Mesenchymal stem cell (in vitro differentiated cells and primary cell): ENCODE results near the gene FOXJ3.

Experiments
- DNase-seq: peaks from one replicate; pipeline ENCODE4 v3.0.0-alpha.2; 2013
- H2AFZ ChIP-seq: one replicate; pipeline ENCODE4 v1.6.1; 2013; ENCODE audit warnings: low read depth, mild to moderate bottlenecking, control low read depth, inconsistent platforms, low read length, moderate library complexity
- H2AK5ac ChIP-seq: 2 replicates; pipeline ENCODE4 v1.6.1; 2013; ENCODE audit warnings: low read length, moderate library complexity, mild to moderate bottlenecking, inconsistent platforms; ENCODE audit not compliant: severe bottlenecking
- H2BK120ac ChIP-seq: one replicate; pipeline ENCODE4 v1.6.1; 2013; ENCODE audit warnings: low read depth, mild to moderate bottlenecking, inconsistent platforms, low read length, moderate library complexity
- H2BK12ac ChIP-seq, 2 experiments: one replicate each; pipeline ENCODE4 v1.6.1; 2013; ENCODE audit warnings: inconsistent platforms in 2 of 2, low read length in 2 of 2, mild to moderate bottlenecking in 2 of 2, moderate library complexity in 2 of 2, control low read depth in 1 of 2
- H2BK15ac ChIP-seq: one replicate; pipeline ENCODE4 v1.6.1; 2013; ENCODE audit warnings: mild to moderate bottlenecking, low read depth, inconsistent platforms; ENCODE audit not compliant: poor library complexity, severe bottlenecking
- H2BK5ac ChIP-seq: 2 replicates; pipeline ENCODE4 v1.6.1; 2013; ENCODE audit warnings: low read depth, mild to moderate bottlenecking, low read length, control low read depth, inconsistent platforms; ENCODE audit not compliant: poor library complexity, severe bottlenecking
- H3K14ac ChIP-seq, 2 experiments: one replicate each; pipeline ENCODE4 v1.6.1; 2013; ENCODE audit warnings: inconsistent platforms in 2 of 2, low read length in 2 of 2, control low read depth in 1 of 2, mild to moderate bottlenecking in 1 of 2, moderate library complexity in 1 of 2
- H3K18ac ChIP-seq, 2 experiments: one replicate each; pipeline ENCODE4 v1.6.1; 2013; ENCODE audit warnings: inconsistent platforms in 2 of 2, low read length in 2 of 2, control low read depth in 1 of 2, low read depth in 1 of 2, mild to moderate bottlenecking in 1 of 2
- H3K23ac ChIP-seq, 2 experiments: one replicate each; pipeline ENCODE4 v1.6.1; 2013; ENCODE audit warnings: inconsistent platforms in 2 of 2, low read length in 2 of 2, mild to moderate bottlenecking in 2 of 2, moderate library complexity in 2 of 2, control low read depth in 1 of 2
- H3K27ac ChIP-seq: 2 replicates; pipeline ENCODE4 v1.5.1; 2013; ENCODE audit warnings: mild to moderate bottlenecking, moderate library complexity, low read length, control low read depth, inconsistent platforms; ENCODE audit not compliant: poor library complexity, severe bottlenecking
- H3K27me3 ChIP-seq, 2 experiments: 2 replicates each; pipeline versions ENCODE4 v1.6.1 to v1.7.0; 2013; ENCODE audit warnings: low read length in 2 of 2, mild to moderate bottlenecking in 2 of 2, moderate library complexity in 2 of 2, control low read depth in 1 of 2, inconsistent platforms in 1 of 2; ENCODE audit not compliant: control insufficient read depth in 1 of 2, insufficient read depth in 1 of 2
- H3K36me3 ChIP-seq, 2 experiments: 2 replicates each; pipeline versions ENCODE4 v1.6.1 to v1.7.0; 2013; ENCODE audit warnings: low read length in 2 of 2, control low read depth in 1 of 2, inconsistent platforms in 1 of 2, low read depth in 1 of 2, mild to moderate bottlenecking in 1 of 2; ENCODE audit not compliant: insufficient read depth in 2 of 2, control insufficient read depth in 1 of 2
- H3K4ac ChIP-seq, 2 experiments: one replicate each; pipeline ENCODE4 v1.6.1; 2013; ENCODE audit warnings: inconsistent platforms in 2 of 2, low read length in 2 of 2, mild to moderate bottlenecking in 2 of 2, moderate library complexity in 2 of 2, control low read depth in 1 of 2, low read depth in 1 of 2
- H3K4me1 ChIP-seq: 2 replicates; pipeline ENCODE4 v1.6.1; 2013; ENCODE audit warnings: low read depth, low read length, control low read depth; ENCODE audit not compliant: control insufficient read depth, insufficient read depth
- H3K4me2 ChIP-seq: 2 replicates; pipeline ENCODE4 v1.6.1; 2013; ENCODE audit warnings: low read length, mild to moderate bottlenecking, inconsistent platforms; ENCODE audit not compliant: poor library complexity, severe bottlenecking
- H3K4me3 ChIP-seq, 2 experiments: 2 replicates each; pipeline versions ENCODE4 v1.5.1 to v1.7.0; 2013; ENCODE audit warnings: low read length in 2 of 2, mild to moderate bottlenecking in 2 of 2, control low read depth in 1 of 2, low read depth in 1 of 2; ENCODE audit not compliant: insufficient read depth in 1 of 2
- H3K79me1 ChIP-seq: replicated peaks from 2 replicates; pipeline ENCODE4 v1.6.1; 2013; ENCODE audit warnings: mild to moderate bottlenecking, control low read depth, low read length, inconsistent platforms; ENCODE audit not compliant: poor library complexity, severe bottlenecking
- H3K9ac ChIP-seq: 2 replicates; pipeline ENCODE4 v1.7.0; 2013; ENCODE audit warnings: mild to moderate bottlenecking, low read length, moderate library complexity
- H3K9me3 ChIP-seq: 2 replicates; pipeline ENCODE4 v1.7.0; 2013; ENCODE audit warnings: mild to moderate bottlenecking, low read length; ENCODE audit not compliant: control insufficient read depth
- H4K8ac ChIP-seq: one replicate; pipeline ENCODE4 v1.6.1; 2013; ENCODE audit warnings: inconsistent platforms, mild to moderate bottlenecking, low read length, moderate library complexity
- H4K91ac ChIP-seq: one replicate; pipeline ENCODE4 v1.6.1; 2013; ENCODE audit warnings: mild to moderate bottlenecking, low read length, inconsistent platforms
- WGBS: methylation state at CpG from one replicate; pipeline ENCODE4 v1.1.7; 2013; ENCODE audit warnings: mixed read lengths; 5-methylcytosine and 5-hydroxymethylcytosine counted together

The FOXJ3 gene

GRCh38 chr1:42183957-42184268 lies 151.1 kb downstream of the FOXJ3 start:
- no peak overlapping the region for H3K9ac ChIP-seq
- H3K23ac ChIP-seq: no peak overlapping the region
- DNase-seq: no peak
- H2BK12ac ChIP-seq: no peak overlapping the region
- no peaks in the 10 kb centered on the region for H3K9me3 ChIP-seq
- H3K4ac ChIP-seq: no peak overlapping the region
- H2BK5ac ChIP-seq: no peak overlapping the region
- H2BK15ac ChIP-seq: no peak overlapping the region
- H4K8ac ChIP-seq: no peak overlapping the region
- no peaks in the 10 kb centered on the region for H3K27me3 ChIP-seq
- no peak overlapping the region for H3K14ac ChIP-seq
- no peak overlapping the region for H4K91ac ChIP-seq
- H3K4me2 ChIP-seq: no peak overlapping the region
- no peak overlapping the region for H3K27ac ChIP-seq
- no peak overlapping the region for H2BK120ac ChIP-seq
- H2AFZ ChIP-seq: no peak overlapping the region
- H2AK5ac ChIP-seq: no peak overlapping the region
- H3K36me3 ChIP-seq: peaks cover 0 to 70% of the 10 kb centered on the region in 2 experiments
- H3K4me1 ChIP-seq: peaks cover 2% of the 10 kb centered on the region
- no peak overlapping the region for H3K4me3 ChIP-seq
- WGBS: 95% methylated on average over 5 of the region's 6 CpGs
- H3K18ac ChIP-seq: no peak overlapping the region
- H3K79me1 ChIP-seq: peaks cover 15% of the 10 kb centered on the region

- peaks cover 0 to 67% of the 10 kb centered on the region in 2 experiments for H3K36me3 ChIP-seq
- no peak overlapping the region for H2AFZ ChIP-seq
- no peak overlapping the region for H3K14ac ChIP-seq
- H2BK5ac ChIP-seq: no peak overlapping the region
- H3K18ac ChIP-seq: no peak overlapping the region
- no peak overlapping the region for H2AK5ac ChIP-seq
- H3K9me3 ChIP-seq: no peaks in the 10 kb centered on the region
- no peak overlapping the region for H4K91ac ChIP-seq
- H3K23ac ChIP-seq: no peak overlapping the region
- H3K4me2 ChIP-seq: no peak overlapping the region
- H2BK12ac ChIP-seq: no peak overlapping the region
- H2BK120ac ChIP-seq: no peak overlapping the region
- H3K4me3 ChIP-seq: no peak overlapping the region
- no peak overlapping the region for H3K4ac ChIP-seq
- peaks cover 2% of the 10 kb centered on the region for H3K4me1 ChIP-seq
- DNase-seq: no peak
- H3K79me1 ChIP-seq: peaks cover 15% of the 10 kb centered on the region
- 100% methylated on average over 2 of the region's 7 CpGs for WGBS
- no peak overlapping the region for H3K27ac ChIP-seq
- H2BK15ac ChIP-seq: no peak overlapping the region
- no peaks in the 10 kb centered on the region for H3K27me3 ChIP-seq
- no peak overlapping the region for H4K8ac ChIP-seq
- H3K9ac ChIP-seq: no peak overlapping the region
Measured at GRCh38 chr1:42183210-42183956, 151.7 kb downstream of the FOXJ3 start.

- Histone ChIP-seq H3K27me3 (no peaks in the 10 kb centered on the region), H3K79me1 (peaks cover 15% of the 10 kb centered on the region), H2BK15ac (no peak overlapping the region), H3K14ac (no peak overlapping the region), H3K4me2 (no peak overlapping the region), H2BK12ac (no peak overlapping the region), H3K9me3 (no peaks in the 10 kb centered on the region), H2BK120ac (no peak overlapping the region), H3K23ac (no peak overlapping the region), H4K91ac (no peak overlapping the region), H2AFZ (no peak overlapping the region), H3K4ac (no peak overlapping the region), H3K4me1 (peaks cover 2% of the 10 kb centered on the region), H3K9ac (no peak overlapping the region), H3K18ac (no peak overlapping the region), H3K4me3 (no peak overlapping the region), H3K36me3 (peaks cover 0 to 53% of the 10 kb centered on the region in 2 experiments), H2AK5ac (no peak overlapping the region), H3K27ac (no peak overlapping the region), H4K8ac (no peak overlapping the region), H2BK5ac (no peak overlapping the region)
- no peak for DNase-seq
- WGBS: 91% methylated on average over 3 of the region's 4 CpGs
Measured at GRCh38 chr1:42181687-42182086, 153.3 kb downstream of the FOXJ3 start.

GRCh38 chr1:42179900-42180329 lies 155.1 kb downstream of the FOXJ3 start:
- Histone ChIP-seq H3K14ac (no peak overlapping the region), H2AFZ (no peak overlapping the region), H4K8ac (no peak overlapping the region), H3K9me3 (no peaks in the 10 kb centered on the region), H3K23ac (no peak overlapping the region), H3K4me1 (peaks cover 1% of the 10 kb centered on the region), H3K18ac (no peak overlapping the region), H3K9ac (no peak overlapping the region), H3K27ac (no peak overlapping the region), H2BK15ac (no peak overlapping the region), H3K79me1 (peaks cover 21% of the 10 kb centered on the region), H2BK12ac (peak overlapping the region in 1 of 2 experiments; percentile 42), H3K4me3 (no peak overlapping the region), H3K36me3 (peaks cover 0 to 51% of the 10 kb centered on the region in 2 experiments), H3K27me3 (no peaks in the 10 kb centered on the region), H3K4me2 (no peak overlapping the region), H2BK120ac (no peak overlapping the region), H4K91ac (no peak overlapping the region), H3K4ac (no peak overlapping the region), H2AK5ac (no peak overlapping the region), H2BK5ac (no peak overlapping the region)
- 92% methylated on average over 3 of the region's 4 CpGs for WGBS
- no peak for DNase-seq
